Measurements from ENCODE around the gene LMO2. TPM values are rescaled to one million over a fixed set of nuclear protein-coding genes. Genes with fewer than 3 reads are reported as not detected.

LMO2 gene
- total RNA-seq, 1 donor from 2014 or later, result 17.1 TPM

GRCh38 chr11:33892906-33893594 is 1.2 kb upstream of the LMO2 start:
- no peak for FAIRE-seq
- no peak for DNase-seq (ENCODE audit: low spot score in 2 of 2)

GRCh38 chr11:33889821-33890378 is 2.0 kb downstream of the LMO2 start:
- FAIRE-seq (no peak), DNase-seq (ENCODE audit: low spot score in 2 of 2) (no peak)

GRCh38 chr11:33889296-33889695 is 2.6 kb downstream of the LMO2 start:
- no peak for FAIRE-seq
- no peak for DNase-seq (ENCODE audit: low spot score in 2 of 2)

- FAIRE-seq, result no peak
- DNase-seq (ENCODE audit: low spot score in 2 of 2), result no peak
Measured at GRCh38 chr11:33887886-33888285, 4.0 kb downstream of the LMO2 start.

GRCh38 chr11:33885338-33886005 is 6.4 kb downstream of the LMO2 start:
- DNase-seq (ENCODE audit: low spot score in 2 of 2), result no peak
- no peak for FAIRE-seq

GRCh38 chr11:33884601-33885000 is 7.3 kb downstream of the LMO2 start:
- DNase-seq (ENCODE audit: low spot score in 2 of 2) (no peak), FAIRE-seq (no peak)

- DNase-seq (ENCODE audit: low spot score in 2 of 2) (no peak), FAIRE-seq (no peak)
Measured at GRCh38 chr11:33884035-33884434, 7.8 kb downstream of the LMO2 start.

GRCh38 chr11:33881651-33882503 is 10.0 kb downstream of the LMO2 start:
- DNase-seq (ENCODE audit: low spot score in 2 of 2) (no peak), FAIRE-seq (no peak)

- FAIRE-seq, result no peak
Measured at GRCh38 chr11:33880979-33881378, 10.9 kb downstream of the LMO2 start.

GRCh38 chr11:33879375-33879774 is 12.5 kb downstream of the LMO2 start:
- DNase-seq (ENCODE audit: low spot score in 2 of 2) (no peak), FAIRE-seq (no peak)

More at GRCh38 chr11:33880979-33881378, 10.9 kb downstream of the LMO2 start:
- no peak for DNase-seq (ENCODE audit: low spot score in 2 of 2)

- no peak for DNase-seq (ENCODE audit: low spot score in 2 of 2)
Measured at GRCh38 chr11:33877038-33877437, 14.8 kb downstream of the LMO2 start.

GRCh38 chr11:33875621-33876294 is 16.1 kb downstream of the LMO2 start:
- FAIRE-seq (no peak), DNase-seq (ENCODE audit: low spot score in 2 of 2) (no peak)

More at GRCh38 chr11:33877038-33877437, 14.8 kb downstream of the LMO2 start:
- no peak for FAIRE-seq

GRCh38 chr11:33874910-33875490 is 16.9 kb downstream of the LMO2 start:
- FAIRE-seq (no peak), DNase-seq (ENCODE audit: low spot score in 2 of 2) (no peak)

- FAIRE-seq (no peak), DNase-seq (ENCODE audit: low spot score in 2 of 2) (no peak)
Measured at GRCh38 chr11:33874433-33874832, 17.4 kb downstream of the LMO2 start.

- FAIRE-seq, result no peak
- peak; percentile 57 to 61 for DNase-seq (ENCODE audit: low spot score in 2 of 2)
Measured at GRCh38 chr11:33869481-33870422, 22.1 kb downstream of the LMO2 start.

- FAIRE-seq (no peak), DNase-seq (ENCODE audit: low spot score in 2 of 2) (peak in 1 of 2 donors; percentile 21)
Measured at GRCh38 chr11:33868647-33869461, 23.0 kb downstream of the LMO2 start.

- DNase-seq (ENCODE audit: low spot score in 2 of 2), result peak in 1 of 2 donors; percentile 13
- FAIRE-seq, result no peak
Measured at GRCh38 chr11:33867996-33868646, 23.8 kb downstream of the LMO2 start.
